Endothelial cell of umbilical vein (primary cell): ENCODE results near the gene PPFIA1. TPM values are rescaled to one million over a fixed set of nuclear protein-coding genes. Genes with fewer than 3 reads are reported as not detected.

Source experiments
- BruUV-seq: library from RNA; stranded (reverse); fragments of 400-500 nt; replicated peaks from 2 replicates; lab custom pipeline; 2021; lab: Mats Ljungman, UMichigan
- CTCF ChIA-PET: fragments of 300-600, 350-600 bp; sonication (Branson Sonifier 250); formaldehyde crosslinking; loops from one replicate; lab custom pipeline; 2021; ENCODE audit warnings: antibody characterized with exemption, inconsistent platforms; lab: Charles Lee
- POLR2A ChIA-PET: fragments of 300-600, 350-600 bp; sonication (Branson Sonifier 250); formaldehyde crosslinking; loops from one replicate; lab custom pipeline; 2021; ENCODE audit warnings: antibody characterized with exemption, inconsistent platforms; lab: Charles Lee
- DNase-seq: peaks from one replicate; pipeline ENCODE4 v3.0.0-alpha.2; 2011; ENCODE audit warnings: low read depth, low spot score
- FAIRE-seq: peaks from 2 replicates; lab custom pipeline; 2011; peaks lifted over from hg19 to GRCh38; lab: Jason Lieb, UNC
- H2AFZ ChIP-seq: 2 replicates; pipeline ENCODE4 v1.6.0; 2012; ENCODE audit warnings: low read depth, low read length, control low read depth, inconsistent platforms
- H3K27ac ChIP-seq: 2 replicates; pipeline ENCODE4 v1.5.1; 2011; ENCODE audit warnings: low read depth, mild to moderate bottlenecking, control low read depth, low read length, moderate library complexity; ENCODE audit not compliant: insufficient read depth
- H3K27me3 ChIP-seq, 2 experiments: 2 replicates each; pipeline versions ENCODE4 v1.6.0 to v1.6.1; 2011; ENCODE audit warnings: low read length in 2 of 2, mixed read lengths in 1 of 2; ENCODE audit not compliant: control insufficient read depth in 2 of 2, insufficient read depth in 2 of 2
- H3K36me3 ChIP-seq, 2 experiments: 2 replicates in 1 of 2; 3 replicates in 1 of 2; pipeline ENCODE4 v1.5.1; 2011; ENCODE audit warnings: low read length in 2 of 2, mild to moderate bottlenecking in 1 of 2, moderate library complexity in 1 of 2; ENCODE audit not compliant: control insufficient read depth in 2 of 2, insufficient read depth in 2 of 2; ENCODE audit errors: extremely low read depth in 1 of 2
- H3K4me1 ChIP-seq: 3 replicates; pipeline ENCODE4 v1.5.1; 2011; ENCODE audit warnings: mild to moderate bottlenecking, low read length; ENCODE audit not compliant: control insufficient read depth, insufficient read depth; ENCODE audit errors: extremely low read depth
- H3K4me2 ChIP-seq: 2 replicates; pipeline ENCODE4 v1.6.1; 2011; ENCODE audit warnings: low read length, control low read depth, mixed read lengths; ENCODE audit not compliant: insufficient read depth
- H3K4me3 ChIP-seq, 3 experiments: fragments of 200-600 bp in 1 of 3; sonication (generic), shearing (Covaris generic) in 1 of 3; replicated peaks in 1 of 3; 2 replicates each; pipeline ENCODE4 v1.5.1; 2011 to 2016; ENCODE audit warnings: control low read depth in 3 of 3, low read length in 3 of 3, mild to moderate bottlenecking in 2 of 3, inconsistent platforms in 1 of 3, low read depth in 1 of 3, moderate library complexity in 1 of 3; ENCODE audit not compliant: insufficient read depth in 1 of 3
- H3K79me2 ChIP-seq: 2 replicates; pipeline ENCODE4 v1.6.0; 2012; ENCODE audit warnings: low read length, inconsistent platforms; ENCODE audit not compliant: control insufficient read depth, insufficient read depth
- H3K9ac ChIP-seq: replicated peaks from 2 replicates; pipeline ENCODE3; 2011; ENCODE audit warnings: low read length, control low read depth; ENCODE audit not compliant: insufficient read depth; ENCODE audit errors: extremely low read depth
- H3K9me1 ChIP-seq: replicated peaks from 3 replicates; pipeline ENCODE4 v1.6.0; 2011; ENCODE audit warnings: mild to moderate bottlenecking, low read length; ENCODE audit not compliant: control insufficient read depth, insufficient read depth; ENCODE audit errors: extremely low read depth
- H3K9me3 ChIP-seq: replicated peaks from 2 replicates; pipeline ENCODE4 v1.5.1; 2012; ENCODE audit warnings: low read length, inconsistent platforms; ENCODE audit not compliant: control insufficient read depth, insufficient read depth
- H4K20me1 ChIP-seq: replicated peaks from 2 replicates; pipeline ENCODE3; 2011; ENCODE audit warnings: mild to moderate bottlenecking, low read length; ENCODE audit not compliant: control insufficient read depth, insufficient read depth; ENCODE audit errors: extremely low read depth
- CTCF ChIP-seq, 2 donors: IDR thresholded peaks; 1 replicate in 1 of 2; 2 replicates in 1 of 2; pipeline ENCODE4 v1.5.1; 2011; ENCODE audit warnings: low read length in 2 of 2, mild to moderate bottlenecking in 2 of 2, moderate library complexity in 2 of 2, control low read depth in 1 of 2, inconsistent platforms in 1 of 2, low read depth in 1 of 2; ENCODE audit not compliant: insufficient read depth in 1 of 2; ENCODE audit errors: extremely low read depth in 1 of 2
- EZH2 ChIP-seq: IDR thresholded peaks from 2 replicates; pipeline ENCODE4 v1.6.1; 2012; ENCODE audit warnings: borderline replicate concordance, low read depth, mild to moderate bottlenecking, moderate library complexity, low read length, inconsistent platforms; ENCODE audit not compliant: severe bottlenecking
- FOS ChIP-seq: IDR thresholded peaks from 2 replicates; pipeline ENCODE4 v1.6.1; 2011; ENCODE audit warnings: mild to moderate bottlenecking, low read length, moderate library complexity, borderline replicate concordance; ENCODE audit not compliant: insufficient read depth
- GATA2 ChIP-seq: IDR thresholded peaks from 2 replicates; pipeline ENCODE4 v1.7.0; 2011; ENCODE audit warnings: low read depth, mild to moderate bottlenecking, moderate library complexity, mixed read lengths, low read length; ENCODE audit not compliant: insufficient read length, insufficient read depth
- JUN ChIP-seq: IDR thresholded peaks from 2 replicates; pipeline ENCODE4 v1.6.1; 2011; ENCODE audit warnings: borderline replicate concordance, low read depth; ENCODE audit not compliant: insufficient read length, insufficient read depth
- MAX ChIP-seq: IDR thresholded peaks from 2 replicates; pipeline ENCODE4 v1.6.1; 2011; ENCODE audit not compliant: insufficient read depth, insufficient read length
- MYC ChIP-seq: IDR thresholded peaks from one replicate; pipeline ENCODE4 v1.6.1; 2011; ENCODE audit warnings: mild to moderate bottlenecking, low read depth, low read length
- POLR2A ChIP-seq: IDR thresholded peaks from 2 replicates; pipeline ENCODE4 v1.6.1; 2012; ENCODE audit warnings: low read depth, mild to moderate bottlenecking, control low read depth, low read length
- POLR2AphosphoS5 ChIP-seq: IDR thresholded peaks from 2 replicates; pipeline ENCODE4 v1.6.1; 2012; ENCODE audit warnings: low read depth, mild to moderate bottlenecking, control low read depth, low read length, moderate library complexity; ENCODE audit not compliant: insufficient read depth
- dilution Hi-C: fragments of 300-500 bp; cut with MboI; formaldehyde crosslinking; loops from one replicate; pipeline ENCODE4 v1.15.0; 2019; ENCODE audit warnings: low sequenced_read_pairs; ENCODE audit not compliant: extremely low pct_ligation_motif_present
- intact Hi-C: fragments of 100-400 bp; cut with micrococcal nuclease; formaldehyde crosslinking; loops from one replicate; pipeline ENCODE4 v1.10.0; 2022
- polyA plus RNA-seq, 4 experiments: library from polyadenylated mRNA; depleted of rRNA in 3 of 4; stranded (reverse) in 3 of 4; unstranded in 1 of 4; fragments of >200 nt; gene quantifications; 2 replicates each; pipeline versions ENCODE4 v1.2.1 to v1.2.3, GENCODE V29; 2011 to 2012; ENCODE audit warnings: missing spikeins in 1 of 4
- total RNA-seq: library from RNA; stranded (reverse); gene quantifications from 2 replicates; pipeline ENCODE4 v1.2.3, GENCODE V29; 2021

Gene PPFIA1
- total and polyA plus RNA-seq, 2 donors (not counting 3 experiments of a cell fraction or from before 2014, with no cell fraction given): 44.3 to 60.9 TPM

DNA sequence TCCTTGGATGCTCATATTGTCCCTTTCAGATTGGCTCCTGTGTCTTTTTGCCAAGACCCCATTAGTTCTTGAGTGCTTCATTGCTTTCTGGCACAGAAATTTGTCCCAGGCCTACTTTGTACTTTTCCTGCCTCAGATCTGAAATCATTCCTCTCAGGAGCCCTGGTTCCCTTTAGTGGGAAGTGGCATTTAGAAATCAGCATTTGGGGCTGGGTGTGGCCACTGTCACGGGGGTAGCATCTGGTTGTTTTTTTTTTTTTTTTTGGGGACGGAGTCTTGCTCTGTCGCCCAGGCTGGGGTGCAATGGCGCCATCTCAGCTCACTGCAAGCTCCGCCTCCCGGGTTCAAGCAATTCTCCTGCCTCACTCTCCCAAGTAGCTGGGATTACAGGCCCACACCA is 18.2 kb downstream of the PPFIA1 start:
- H3K4me3 ChIP-seq: no peak overlapping the region
- dilution Hi-C loops: no loop called here
- no peak overlapping the region for H2AFZ ChIP-seq
- POLR2A ChIA-PET: no interaction called here
- H3K4me2 ChIP-seq: no peak overlapping the region
- DNase-seq: no peak
- peaks cover 6 to 8% of the 10 kb centered on the region in 2 experiments for H3K36me3 ChIP-seq
- no peaks in the 10 kb centered on the region for H3K4me1 ChIP-seq
- CTCF ChIA-PET: no interaction called here
- TF ChIP-seq POLR2A (no peak), JUN (no peak), EZH2 (no peak), MYC (no peak), POLR2AphosphoS5 (no peak), FOS (no peak), MAX (no peak), CTCF (IDR thresholded peaks at IDR 0.05; ENCODE audit: extremely low read depth in 1 of 2, insufficient read depth in 1 of 2, low read depth in 1 of 2, low read length in 2 of 2) (no peak), GATA2 (no peak)
- H3K27ac ChIP-seq: no peak overlapping the region
- intact Hi-C loops: loop anchor here (10.0 kb wide), 1 partner anchor 46 kb away; no protein-coding TSS in a partner anchor
- H3K27me3 ChIP-seq: no peaks in the 10 kb centered on the region
- H3K9ac ChIP-seq: no peak overlapping the region
- H3K79me2 ChIP-seq: peaks cover 31% of the 10 kb centered on the region
- no peak for FAIRE-seq
- H3K9me1 ChIP-seq: no peaks in the 10 kb centered on the region
- H4K20me1 ChIP-seq: no peaks in the 10 kb centered on the region
- no peaks in the 10 kb centered on the region for H3K9me3 ChIP-seq
- no TSS peak for BruUV-seq
